ENCODE measurements around the gene CREBL2. TPM values are rescaled to one million over a fixed set of nuclear protein-coding genes. Genes with fewer than 3 reads are reported as not detected.
A peak's percentile ranks its signal among the peaks of the same experiment; 100 is the strongest.
"Not testable (repeated sequence)": the region's sequence is repeated elsewhere in the genome, so short reads cannot be mapped to it uniquely, and the experiment has no call there.

The CREBL2 gene
- total RNA-seq, 1 donor from 2014 or later, result 23.3 TPM

GRCh38 chr12:12628013-12628412 lies 16.3 kb downstream of the CREBL2 start:
- ATAC-seq (no peak), DNase-seq (ENCODE audit: low spot score) (no peak)

- ATAC-seq, result peak; percentile 52
- no peak for DNase-seq (ENCODE audit: low spot score)
Measured at GRCh38 chr12:12630850-12631249, 19.2 kb downstream of the CREBL2 start.

DNA sequence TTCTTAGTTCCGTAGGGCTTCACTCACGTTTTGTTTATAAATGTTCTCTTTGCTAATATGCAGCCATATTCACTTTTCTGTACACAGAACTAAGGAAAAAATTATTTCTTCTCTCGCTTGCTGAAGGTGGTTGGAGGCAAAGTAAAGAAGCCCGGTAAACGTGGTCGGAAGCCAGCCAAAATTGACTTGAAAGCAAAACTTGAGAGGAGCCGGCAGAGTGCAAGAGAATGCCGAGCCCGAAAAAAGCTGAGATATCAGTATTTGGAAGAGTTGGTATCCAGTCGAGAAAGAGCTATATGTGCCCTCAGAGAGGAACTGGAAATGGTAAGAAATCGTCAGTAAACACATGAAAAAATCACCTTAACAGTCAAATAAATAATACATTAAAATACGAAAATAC lies 24.0 kb downstream of the CREBL2 start:
- ATAC-seq, result no peak

GRCh38 chr12:12636641-12637040 lies 25.0 kb downstream of the CREBL2 start:
- ATAC-seq, result no peak
- no peak for DNase-seq (ENCODE audit: low spot score)

More for the DNA sequence above, 24.0 kb downstream of the CREBL2 start:
- DNase-seq (ENCODE audit: low spot score), result no peak

GRCh38 chr12:12639995-12640394 lies 28.3 kb downstream of the CREBL2 start:
- not testable (repeated sequence) for DNase-seq (ENCODE audit: low spot score); ATAC-seq

- ATAC-seq, result no peak
Measured at GRCh38 chr12:12641650-12642049, 30.0 kb downstream of the CREBL2 start.

DNA sequence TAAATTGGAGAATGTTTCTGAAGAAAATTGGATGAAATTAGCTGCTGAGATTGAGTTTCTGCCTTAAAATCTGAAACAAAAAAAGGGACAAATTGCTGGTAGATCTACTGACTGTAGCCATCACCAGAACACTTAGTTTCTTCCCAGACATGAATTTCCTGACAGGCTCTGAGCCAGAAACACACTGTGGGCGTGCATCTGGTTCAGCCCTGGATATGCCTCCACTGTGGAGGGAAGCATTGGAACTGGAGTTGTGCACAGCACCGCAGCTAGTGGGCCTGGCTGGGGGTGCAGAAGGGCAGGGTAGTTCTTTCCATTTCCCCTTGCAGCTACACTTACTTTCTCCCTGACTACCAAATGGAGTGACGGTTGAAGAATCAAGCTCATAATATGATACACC lies 31.2 kb downstream of the CREBL2 start:
- ATAC-seq, result no peak
- no peak for DNase-seq (ENCODE audit: low spot score)

More at GRCh38 chr12:12641650-12642049, 30.0 kb downstream of the CREBL2 start:
- no peak for DNase-seq (ENCODE audit: low spot score)

- ATAC-seq (peak; percentile 64), DNase-seq (ENCODE audit: low spot score) (no peak)
Measured at GRCh38 chr12:12645485-12645884, 33.8 kb downstream of the CREBL2 start.

DNA sequence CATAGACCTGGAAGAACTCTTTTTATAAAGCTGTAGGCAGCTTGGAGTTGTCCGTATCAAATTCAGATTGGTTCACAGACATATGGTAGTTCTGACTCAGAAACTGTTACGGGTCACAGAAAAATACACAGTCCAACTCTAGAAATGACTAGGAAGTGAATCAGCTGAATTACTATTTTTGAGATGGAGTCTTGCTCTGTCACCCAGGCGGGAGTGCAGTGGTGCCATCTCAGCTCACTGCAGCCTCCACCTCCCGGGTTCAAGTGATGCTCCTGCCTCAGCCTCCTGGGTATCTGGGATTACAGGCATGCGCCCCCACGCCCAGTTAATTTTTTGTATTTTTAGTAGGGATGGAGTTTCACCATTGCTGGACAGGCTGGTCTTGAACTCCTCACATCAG lies 34.3 kb downstream of the CREBL2 start:
- DNase-seq (ENCODE audit: low spot score); ATAC-seq: not testable (repeated sequence)

DNA sequence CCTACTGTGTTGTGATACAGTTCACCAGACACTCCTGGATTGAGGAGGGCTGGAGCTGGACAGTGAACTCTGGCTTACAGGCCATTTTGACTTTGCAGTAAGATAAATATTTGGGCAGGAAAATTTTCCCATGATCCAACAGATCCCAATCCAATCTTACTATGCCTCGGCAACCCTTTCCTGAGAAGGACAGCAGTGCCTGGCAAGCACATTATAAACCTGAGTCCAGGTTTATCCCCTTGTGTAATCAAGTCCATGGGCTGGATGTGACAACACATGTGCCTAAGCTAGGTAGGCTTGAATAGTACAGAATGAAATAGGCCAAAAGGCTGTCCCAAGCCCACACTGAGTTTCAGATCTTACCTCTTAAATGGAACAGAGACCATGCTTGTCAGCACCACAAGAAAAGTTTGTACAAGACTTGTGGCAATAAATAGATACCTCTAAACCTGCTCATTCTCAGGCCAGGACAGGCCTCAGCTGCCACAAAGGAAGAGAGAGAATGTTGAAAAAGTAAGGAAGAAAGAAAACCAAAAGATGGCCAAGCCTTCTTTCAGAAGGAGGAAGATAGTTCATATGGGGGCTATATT lies 34.9 kb downstream of the CREBL2 start:
- DNase-seq (ENCODE audit: low spot score) (no peak), ATAC-seq (peak; percentile 91)

DNA sequence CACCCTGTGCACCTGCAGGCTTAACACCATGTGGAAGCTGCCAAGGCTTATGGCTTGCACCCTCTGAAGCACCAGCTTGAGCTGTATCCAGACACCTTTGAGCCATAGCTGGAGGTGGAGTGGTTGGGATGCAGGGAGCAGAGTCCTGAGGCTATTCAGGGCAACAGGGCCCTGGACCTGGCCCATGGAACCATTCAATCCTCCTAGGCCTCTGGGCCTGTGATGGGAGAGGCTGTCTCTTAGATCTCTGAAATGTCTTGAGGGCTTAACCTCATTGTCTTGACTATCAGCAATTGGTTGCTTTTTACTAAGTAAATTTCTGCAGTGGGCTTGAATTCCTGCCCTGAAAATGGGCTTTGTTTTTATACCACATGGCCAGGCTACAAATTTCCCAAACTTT lies 36.6 kb downstream of the CREBL2 start:
- ATAC-seq (no peak), DNase-seq (ENCODE audit: low spot score) (no peak)

- no peak for DNase-seq (ENCODE audit: low spot score)
Measured at GRCh38 chr12:12648951-12649650, 37.4 kb downstream of the CREBL2 start.

DNA sequence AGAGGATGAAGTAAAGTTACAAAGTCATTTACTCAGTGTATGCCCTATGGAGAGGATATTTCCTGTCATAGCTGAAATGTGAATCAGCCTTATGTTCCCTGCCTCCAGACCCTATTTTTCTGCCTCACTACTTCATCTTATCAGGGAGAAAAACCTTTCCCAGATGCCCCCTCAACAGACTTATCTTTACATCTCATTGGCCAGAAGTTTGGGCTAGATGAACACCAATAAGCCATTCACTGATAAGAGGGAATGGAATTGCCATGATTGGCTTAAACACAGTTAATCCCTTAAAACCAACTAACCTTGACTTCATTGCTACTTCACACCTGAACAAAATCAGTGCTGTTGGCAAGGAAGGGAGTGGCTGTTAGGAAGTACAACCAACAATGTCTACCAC lies 40.1 kb downstream of the CREBL2 start:
- ATAC-seq (no peak), DNase-seq (ENCODE audit: low spot score) (no peak)

More at GRCh38 chr12:12648951-12649650, 37.4 kb downstream of the CREBL2 start:
- ATAC-seq, result no peak

DNA sequence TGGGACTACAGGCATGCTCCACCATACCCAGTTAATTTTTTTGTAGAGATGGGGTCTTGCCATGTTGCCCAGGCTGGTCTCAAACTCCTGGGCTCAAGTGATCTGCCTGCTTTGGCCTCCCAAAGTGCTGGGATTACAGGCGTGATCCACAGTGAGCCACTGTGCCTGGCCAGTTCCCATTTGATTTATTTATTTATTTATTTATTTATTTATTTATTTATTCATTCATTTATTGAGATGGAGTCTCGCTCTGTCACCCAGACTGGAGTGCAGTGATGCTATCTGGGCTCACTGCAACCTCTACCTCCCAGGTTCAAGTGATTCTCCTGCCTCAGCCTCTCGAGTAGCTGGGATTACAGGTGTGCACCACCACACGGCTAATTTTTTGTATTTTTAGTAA lies 41.0 kb downstream of the CREBL2 start:
- not testable (repeated sequence) for DNase-seq (ENCODE audit: low spot score); ATAC-seq

DNA sequence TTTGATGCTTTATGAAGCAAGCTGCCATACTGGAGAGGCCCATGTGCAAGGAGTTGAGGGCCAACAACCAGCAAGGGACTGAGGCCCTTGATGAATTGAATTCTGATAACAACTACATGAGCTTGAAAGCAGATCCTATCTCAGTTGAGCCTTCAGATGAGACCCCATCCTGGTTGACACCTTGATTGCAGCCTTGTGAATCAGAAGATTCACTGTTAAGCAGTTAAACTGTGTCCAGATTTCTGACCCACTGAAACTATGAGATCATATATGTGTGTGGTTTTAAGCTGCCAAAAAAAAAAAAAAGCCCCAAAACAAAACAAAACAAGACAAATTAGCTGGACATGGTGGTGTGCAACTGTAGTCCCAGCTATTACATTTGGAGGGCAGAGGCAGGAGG lies 42.2 kb downstream of the CREBL2 start:
- DNase-seq (ENCODE audit: low spot score) (no peak), ATAC-seq (no peak)

- DNase-seq (ENCODE audit: low spot score), result no peak
- ATAC-seq, result no peak
Measured at GRCh38 chr12:12654691-12655460, 43.2 kb downstream of the CREBL2 start.

DNA sequence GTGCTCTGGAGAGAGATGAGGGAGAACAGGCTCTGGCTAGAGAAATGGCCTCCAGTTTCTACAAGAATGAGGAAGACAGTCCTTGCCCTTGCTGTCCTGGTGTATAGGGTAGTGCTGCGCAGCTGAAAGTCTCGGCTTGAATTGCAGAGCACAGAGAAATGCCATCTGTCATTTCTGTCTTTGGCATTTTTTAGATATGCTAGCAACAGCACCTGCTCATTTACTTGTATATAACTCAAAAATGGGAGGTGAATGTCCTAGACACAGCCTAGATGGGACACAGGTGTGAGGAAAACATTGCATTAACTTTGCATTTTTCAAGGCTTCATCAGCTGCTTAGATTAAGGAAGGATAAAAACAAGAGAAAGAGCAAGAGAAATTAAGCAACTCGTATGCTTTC lies 48.5 kb downstream of the CREBL2 start:
- DNase-seq (ENCODE audit: low spot score), result no peak
- no peak for ATAC-seq

- ATAC-seq, result no peak
- DNase-seq (ENCODE audit: low spot score), result no peak
Measured at GRCh38 chr12:12661086-12661856, 49.6 kb downstream of the CREBL2 start.

- no peak for DNase-seq (ENCODE audit: low spot score)
Measured at GRCh38 chr12:12663644-12664294, 52.1 kb downstream of the CREBL2 start.

DNA sequence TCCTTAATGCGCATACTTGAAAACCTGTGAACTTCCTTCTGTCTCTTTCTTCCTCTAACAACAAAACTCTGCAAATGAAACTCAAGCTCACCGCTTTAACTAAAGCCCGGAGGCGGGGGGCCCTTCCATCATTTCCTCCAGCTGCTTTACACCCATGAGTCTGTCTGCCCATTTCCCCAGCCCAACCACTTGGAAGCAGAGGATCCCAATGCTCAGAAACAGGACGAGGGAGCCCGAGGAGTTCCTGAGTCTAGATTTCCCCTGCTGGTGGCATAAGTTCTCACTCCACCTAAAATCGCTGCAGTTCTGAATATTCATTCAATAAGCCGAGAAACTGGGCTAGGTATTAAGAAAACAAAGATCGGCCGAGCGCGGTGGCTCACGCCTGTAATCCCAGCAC lies 53.5 kb downstream of the CREBL2 start:
- ATAC-seq (no peak), DNase-seq (ENCODE audit: low spot score) (no peak)

More at GRCh38 chr12:12663644-12664294, 52.1 kb downstream of the CREBL2 start:
- no peak for ATAC-seq

All from left lobe of liver (tissue), 2 donors.